CD4-positive, alpha-beta T cell (primary cell): ENCODE measurements around the gene GSG1L. TPM values are rescaled to one million over a fixed set of nuclear protein-coding genes. Genes with fewer than 3 reads are reported as not detected.

Experiments
- ATAC-seq: fragments of 200-7000 bp; cut with Tn5 transposase; one replicate; pipeline ENCODE4 v1.10.0; 2022; ENCODE audit warnings: mild to moderate bottlenecking; ENCODE audit not compliant: poor library complexity
- CTCF ChIA-PET: fragments of 350-600 bp; sonication (Branson Sonifier 250); formaldehyde crosslinking; loops from one replicate; lab custom pipeline; 2021; ENCODE audit warnings: antibody characterized with exemption, inconsistent platforms; lab: Charles Lee
- POLR2A ChIA-PET: fragments of 350-600 bp; sonication (Branson Sonifier 250); formaldehyde crosslinking; loops from one replicate; lab custom pipeline; 2021; ENCODE audit warnings: antibody characterized with exemption, inconsistent platforms; lab: Charles Lee
- DNase-seq, 14 experiments: peaks; one replicate each; pipeline ENCODE4 v3.0.0-alpha.2; 2013 to 2020; ENCODE audit warnings: mixed read lengths in 2 of 14
- H3K27ac ChIP-seq, 2 donors: one replicate each; pipeline versions ENCODE4 v1.5.1 to v1.7.0; 2013; ENCODE audit warnings: low read length in 2 of 2, low read depth in 1 of 2, mild to moderate bottlenecking in 1 of 2
- H3K27me3 ChIP-seq, 2 experiments: 1 replicate in 1 of 2; 2 replicates in 1 of 2; pipeline versions ENCODE4 v1.6.1 to v1.7.0; 2013; ENCODE audit warnings: low read length in 2 of 2, control low read depth in 1 of 2, mild to moderate bottlenecking in 1 of 2, moderate library complexity in 1 of 2; ENCODE audit not compliant: insufficient read depth in 2 of 2, control insufficient read depth in 1 of 2
- H3K36me3 ChIP-seq: one replicate; pipeline ENCODE4 v1.6.1; 2013; ENCODE audit warnings: low read length, control low read depth; ENCODE audit not compliant: insufficient read depth
- H3K4me1 ChIP-seq: one replicate; pipeline ENCODE4 v1.6.1; 2013; ENCODE audit warnings: low read length, control low read depth; ENCODE audit not compliant: insufficient read depth
- H3K4me3 ChIP-seq: one replicate; pipeline ENCODE4 v1.5.1; 2013; ENCODE audit warnings: mild to moderate bottlenecking, low read length, moderate library complexity
- H3K9me3 ChIP-seq, 2 experiments: 1 replicate in 1 of 2; 2 replicates in 1 of 2; pipeline versions ENCODE4 v1.6.1 to v1.7.0; 2013; ENCODE audit warnings: low read length in 2 of 2, mild to moderate bottlenecking in 2 of 2, control low read depth in 1 of 2, moderate library complexity in 1 of 2; ENCODE audit not compliant: control insufficient read depth in 1 of 2, insufficient read depth in 1 of 2
- H3K27ac Mint-ChIP-seq: one replicate; pipeline ENCODE4 v1.8.0; 2020; ENCODE audit warnings: mixed read lengths
- H3K27me3 Mint-ChIP-seq: one replicate; pipeline ENCODE4 v1.8.0; 2021; ENCODE audit warnings: mixed read lengths
- H3K36me3 Mint-ChIP-seq: one replicate; pipeline ENCODE4 v1.8.0; 2021; ENCODE audit warnings: low read depth, mixed read lengths
- H3K4me1 Mint-ChIP-seq: one replicate; pipeline ENCODE4 v1.8.0; 2021; ENCODE audit warnings: low read depth, mixed read lengths
- H3K4me3 Mint-ChIP-seq: one replicate; pipeline ENCODE4 v1.8.0; 2020; ENCODE audit warnings: mild to moderate bottlenecking, mixed read lengths
- H3K9me3 Mint-ChIP-seq: one replicate; pipeline ENCODE4 v1.8.0; 2020; ENCODE audit warnings: mixed read lengths
- intact Hi-C, 2 experiments: fragments of 100-400 bp; cut with DNase I in 1 of 2; cut with micrococcal nuclease in 1 of 2; formaldehyde crosslinking; loops; one replicate each; pipeline versions ENCODE4 v1.15.1 to v1.9.0; 2023 to 2025; cut with DNase I, micrococcal nuclease
- total RNA-seq, 174 experiments: library from RNA in 2 of 174; stranded (reverse) in 2 of 174; gene quantifications; one replicate each; pipeline ENCODE4 v1.2.3 and lab custom pipeline; 2021 to 2026
- TF ChIP-seq, protein P1 (sequence below): fragments of 200-600 bp; IDR thresholded peaks from one replicate; pipeline ENCODE4 v1.8.0; 2022; ENCODE audit warnings: antibody characterized with exemption, mild to moderate bottlenecking

The GSG1L gene
- total RNA-seq, 2 experiments from 2014 or later = not detected

- no peaks in the 10 kb centered on the region for H3K9me3 ChIP-seq
- CTCF ChIA-PET = no interaction called here
- Mint-ChIP-seq H3K9me3 (no peaks in the 10 kb centered on the region), H3K27ac (no peak overlapping the region), H3K4me1 (no peaks in the 10 kb centered on the region), H3K27me3 (no peaks in the 10 kb centered on the region), H3K36me3 (peaks cover 54% of the 10 kb centered on the region), H3K4me3 (no peak overlapping the region)
- peaks cover under 1% of the 10 kb centered on the region for H3K36me3 ChIP-seq
- DNase-seq (no peak), ATAC-seq (no peak)
- H3K4me1 ChIP-seq = no peaks in the 10 kb centered on the region
- H3K27me3 ChIP-seq = no peaks in the 10 kb centered on the region
- no peak overlapping the region for H3K27ac ChIP-seq
- intact Hi-C loops = no loop called here
- TF ChIP-seq, protein P1, sequence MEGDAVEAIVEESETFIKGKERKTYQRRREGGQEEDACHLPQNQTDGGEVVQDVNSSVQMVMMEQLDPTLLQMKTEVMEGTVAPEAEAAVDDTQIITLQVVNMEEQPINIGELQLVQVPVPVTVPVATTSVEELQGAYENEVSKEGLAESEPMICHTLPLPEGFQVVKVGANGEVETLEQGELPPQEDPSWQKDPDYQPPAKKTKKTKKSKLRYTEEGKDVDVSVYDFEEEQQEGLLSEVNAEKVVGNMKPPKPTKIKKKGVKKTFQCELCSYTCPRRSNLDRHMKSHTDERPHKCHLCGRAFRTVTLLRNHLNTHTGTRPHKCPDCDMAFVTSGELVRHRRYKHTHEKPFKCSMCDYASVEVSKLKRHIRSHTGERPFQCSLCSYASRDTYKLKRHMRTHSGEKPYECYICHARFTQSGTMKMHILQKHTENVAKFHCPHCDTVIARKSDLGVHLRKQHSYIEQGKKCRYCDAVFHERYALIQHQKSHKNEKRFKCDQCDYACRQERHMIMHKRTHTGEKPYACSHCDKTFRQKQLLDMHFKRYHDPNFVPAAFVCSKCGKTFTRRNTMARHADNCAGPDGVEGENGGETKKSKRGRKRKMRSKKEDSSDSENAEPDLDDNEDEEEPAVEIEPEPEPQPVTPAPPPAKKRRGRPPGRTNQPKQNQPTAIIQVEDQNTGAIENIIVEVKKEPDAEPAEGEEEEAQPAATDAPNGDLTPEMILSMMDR = no peak
- no peak overlapping the region for H3K4me3 ChIP-seq
- POLR2A ChIA-PET = no interaction called here
These were observed 307.1 kb downstream of the GSG1L start for GRCh38 chr16:27756206-27756970.

DNA sequence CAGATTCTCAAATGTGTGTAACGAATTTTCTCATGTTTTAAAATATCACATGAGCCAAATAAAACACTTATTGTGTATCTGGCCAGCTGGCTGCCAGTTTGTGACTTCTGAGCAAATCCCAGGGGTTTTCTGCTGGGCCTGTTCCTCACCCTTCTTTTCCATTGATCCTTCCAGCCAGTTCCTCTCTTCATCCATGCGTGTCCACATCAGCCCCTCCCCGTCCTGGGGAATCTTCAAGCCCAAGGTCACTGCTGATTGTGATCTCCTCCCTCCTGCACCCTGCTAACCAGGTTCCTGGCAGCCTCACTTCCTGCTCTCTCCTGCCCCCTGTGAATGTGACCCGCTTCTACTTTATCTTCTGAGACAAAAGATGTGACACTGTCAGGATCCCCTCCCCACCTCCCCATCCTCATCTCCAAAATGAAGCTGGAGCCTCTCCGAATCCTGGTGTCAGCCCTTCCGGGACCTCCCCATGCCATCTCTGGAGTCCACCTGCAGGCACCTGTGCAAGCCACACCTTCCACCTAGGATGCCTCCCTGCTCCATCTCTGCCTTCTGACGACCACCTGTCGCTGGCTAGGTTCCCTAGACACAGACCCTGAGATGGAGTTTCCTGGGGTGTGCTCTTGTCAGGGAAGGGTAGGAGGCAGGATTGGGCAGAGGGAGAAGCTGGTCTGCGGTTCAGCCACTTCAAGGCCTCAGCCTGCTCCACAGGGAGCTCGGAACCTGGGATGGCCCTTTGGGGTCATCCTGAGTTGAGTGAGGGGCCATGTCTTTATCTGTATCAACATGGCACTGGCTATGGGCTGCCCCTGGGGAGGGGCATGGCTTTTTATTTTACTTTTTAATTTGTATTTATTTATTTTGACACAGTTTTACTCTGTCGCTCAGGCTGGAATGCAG, 308.5 kb downstream of the GSG1L start:
- no peaks in the 10 kb centered on the region for H3K4me1 ChIP-seq
- ATAC-seq = no peak
- intact Hi-C loops = no loop called here
- Mint-ChIP-seq H3K27ac (no peak overlapping the region), H3K9me3 (no peaks in the 10 kb centered on the region), H3K4me3 (no peak overlapping the region), H3K4me1 (no peaks in the 10 kb centered on the region), H3K36me3 (peaks cover 40% of the 10 kb centered on the region), H3K27me3 (no peaks in the 10 kb centered on the region)
- H3K27ac ChIP-seq = no peak overlapping the region
- H3K9me3 ChIP-seq = no peaks in the 10 kb centered on the region
- POLR2A ChIA-PET = no interaction called here
- CTCF ChIA-PET = no interaction called here
- no peak overlapping the region for H3K4me3 ChIP-seq
- no peak for DNase-seq
- TF ChIP-seq, protein P1 = no peak
- peaks cover 1% of the 10 kb centered on the region for H3K36me3 ChIP-seq
- no peaks in the 10 kb centered on the region for H3K27me3 ChIP-seq

DNA sequence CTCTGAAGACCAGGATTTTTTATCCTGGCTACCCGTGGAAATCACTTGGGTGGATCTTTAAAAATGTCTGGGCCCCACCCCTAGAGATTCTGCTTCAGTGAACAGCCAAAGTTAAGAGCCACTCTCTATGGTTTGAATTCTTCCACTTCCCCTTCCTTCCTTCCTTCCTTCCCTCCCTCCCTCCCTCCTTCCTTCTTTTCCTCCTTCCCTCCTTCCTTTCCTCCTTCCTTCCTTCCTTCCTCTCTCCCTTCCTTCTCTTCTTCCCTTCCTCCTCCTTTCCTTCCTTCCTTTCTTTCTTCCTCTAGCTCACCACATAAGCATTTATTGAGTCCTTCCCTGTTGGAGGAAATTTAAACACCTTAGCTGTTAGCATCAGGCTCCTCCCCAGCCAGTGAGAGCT, 310.0 kb downstream of the GSG1L start:
- intact Hi-C loops = no loop called here
- DNase-seq = no peak
- no peaks in the 10 kb centered on the region for H3K27me3 Mint-ChIP-seq
- peaks cover 5% of the 10 kb centered on the region for H3K4me1 Mint-ChIP-seq
- Histone ChIP-seq H3K4me1 (peaks cover 8% of the 10 kb centered on the region), H3K27me3 (no peaks in the 10 kb centered on the region), H3K9me3 (no peaks in the 10 kb centered on the region), H3K4me3 (no peak overlapping the region), H3K36me3 (peaks cover 4% of the 10 kb centered on the region), H3K27ac (no peak overlapping the region)
- CTCF ChIA-PET = no interaction called here
- POLR2A ChIA-PET = no interaction called here
- no peaks in the 10 kb centered on the region for H3K9me3 Mint-ChIP-seq
- H3K27ac Mint-ChIP-seq = no peak overlapping the region
- TF ChIP-seq, protein P1 = no peak
- peaks cover 30% of the 10 kb centered on the region for H3K36me3 Mint-ChIP-seq
- ATAC-seq = no peak
- no peak overlapping the region for H3K4me3 Mint-ChIP-seq
